NCI-H345 (cell line): ENCODE measurements around the gene NUBPL.

ENCODE experiments used
- DNase-seq: peaks from one replicate; lab custom pipeline; 2025; lab: John Stamatoyannopoulos, UW

NUBPL gene, protein sequence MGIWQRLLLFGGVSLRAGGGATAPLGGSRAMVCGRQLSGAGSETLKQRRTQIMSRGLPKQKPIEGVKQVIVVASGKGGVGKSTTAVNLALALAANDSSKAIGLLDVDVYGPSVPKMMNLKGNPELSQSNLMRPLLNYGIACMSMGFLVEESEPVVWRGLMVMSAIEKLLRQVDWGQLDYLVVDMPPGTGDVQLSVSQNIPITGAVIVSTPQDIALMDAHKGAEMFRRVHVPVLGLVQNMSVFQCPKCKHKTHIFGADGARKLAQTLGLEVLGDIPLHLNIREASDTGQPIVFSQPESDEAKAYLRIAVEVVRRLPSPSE

GRCh38 chr14:31561155-31561846, at the start of gene NUBPL:
NUBPL (plus strand) TSS chr14:31561404; CDS start chr14:31561440, 36 bp downstream.
- peak; percentile 95 for DNase-seq

DNA sequence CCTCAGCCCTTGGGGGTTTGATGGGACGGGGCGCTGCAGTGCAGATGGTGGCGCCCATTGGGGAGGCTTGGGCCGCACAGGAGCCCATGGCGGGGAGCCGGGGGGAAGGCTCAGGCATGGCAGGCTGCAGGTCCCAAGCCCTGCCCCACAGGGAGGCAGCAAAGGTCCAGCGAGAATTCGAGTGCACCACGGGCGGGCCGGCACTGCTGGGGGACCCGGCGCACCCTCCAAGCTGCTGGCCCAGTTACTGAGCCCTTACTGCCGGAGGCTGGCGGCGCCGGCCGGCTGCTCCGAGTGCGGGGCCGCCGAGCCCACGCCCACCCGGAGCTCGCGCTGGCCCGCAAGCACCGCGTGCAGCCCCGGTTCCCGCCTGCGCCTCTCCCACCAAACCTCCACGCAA, 34.1 kb upstream of the NUBPL start:
- no peak for DNase-seq

DNA sequence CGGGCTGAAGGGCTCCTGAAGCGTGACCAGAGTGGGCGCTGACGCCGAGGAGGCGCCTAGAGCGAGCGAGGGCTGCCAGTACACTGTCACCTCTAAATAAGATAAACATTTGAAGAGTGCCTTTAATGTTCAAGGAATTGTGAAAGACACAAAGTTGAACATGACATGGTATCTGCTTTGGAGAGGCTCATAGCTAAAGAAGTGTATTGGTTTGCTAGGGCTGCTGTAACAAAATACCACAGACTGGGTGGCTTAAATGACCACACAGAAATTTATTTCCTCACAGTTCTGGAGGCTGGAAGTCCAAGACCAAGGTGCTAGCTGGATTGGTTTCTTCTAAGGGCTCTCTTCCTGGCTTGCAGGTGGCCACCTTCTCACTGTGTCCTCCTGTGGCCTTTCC, 33.7 kb upstream of the NUBPL start:
- no peak for DNase-seq

DNA sequence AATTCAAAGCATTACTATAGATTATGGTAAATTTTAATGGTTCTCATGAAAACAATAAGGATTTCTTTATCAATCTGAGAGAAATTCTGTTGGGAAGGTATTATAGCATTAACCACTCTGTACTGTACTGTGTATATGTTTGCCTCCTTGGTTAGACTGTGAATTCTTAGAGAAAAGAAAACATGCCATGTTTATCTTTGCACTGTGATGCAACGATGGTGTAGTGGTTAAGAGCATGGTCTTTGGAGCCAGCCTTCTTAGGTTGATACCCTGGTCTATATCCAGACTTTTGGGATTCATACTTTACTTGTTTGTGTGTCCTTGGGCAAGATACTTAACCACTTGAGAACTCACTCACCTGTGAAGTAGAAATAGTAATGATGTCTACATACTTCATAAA, 32.2 kb upstream of the NUBPL start:
- DNase-seq, result no peak

- no peak for DNase-seq
These were observed 31.1 kb upstream of the NUBPL start for GRCh38 chr14:31530136-31530535.

GRCh38 chr14:31536201-31536960, 24.8 kb upstream of the NUBPL start:
- DNase-seq, result no peak

DNA sequence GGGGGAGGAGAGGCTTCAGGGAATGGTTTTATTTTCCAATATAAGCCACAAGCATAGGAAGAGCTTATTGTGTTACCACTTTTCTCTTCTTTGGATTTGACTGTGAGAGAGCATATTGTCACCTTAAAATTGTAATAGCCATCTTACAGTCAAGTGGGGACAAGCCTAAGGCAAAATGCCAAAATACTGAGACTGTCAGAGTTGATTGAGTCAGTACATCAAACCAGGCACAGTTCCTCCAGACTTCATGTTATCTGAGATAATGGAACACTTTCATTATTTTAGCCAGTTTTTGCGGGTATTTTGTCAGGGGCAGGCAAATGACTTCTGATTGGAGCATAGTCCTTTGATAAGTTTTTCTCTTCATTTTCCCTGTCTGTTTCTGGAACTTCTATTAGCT, 19.5 kb upstream of the NUBPL start:
- DNase-seq, result no peak

- no peak for DNase-seq
These were observed 17.0 kb upstream of the NUBPL start for GRCh38 chr14:31543969-31544799.

- no peak for DNase-seq
These were observed 16.4 kb upstream of the NUBPL start for GRCh38 chr14:31544816-31545215.

DNA sequence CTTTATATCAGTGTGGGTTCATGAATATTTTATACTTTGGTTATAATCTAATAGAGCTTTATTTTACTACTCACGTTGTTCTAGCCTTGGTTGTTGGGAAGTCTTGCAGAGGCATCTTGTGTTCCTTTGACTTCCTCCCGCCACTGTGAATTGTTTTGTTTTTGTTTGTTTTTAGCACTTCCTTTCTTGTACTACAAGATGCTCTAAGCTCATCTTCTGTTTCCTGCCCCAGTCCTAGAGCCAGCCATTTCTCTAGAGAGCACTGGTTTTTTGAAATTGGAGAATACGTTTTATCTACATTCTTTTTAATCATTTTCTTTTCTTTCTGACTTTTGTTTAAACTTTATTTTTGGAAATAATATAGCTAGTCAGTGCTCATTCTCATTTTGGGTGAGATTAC, 15.9 kb upstream of the NUBPL start:
- DNase-seq, result no peak

GRCh38 chr14:31549817-31550216, 11.4 kb upstream of the NUBPL start:
- no peak for DNase-seq

- DNase-seq, result no peak
These were observed 10.6 kb upstream of the NUBPL start for GRCh38 chr14:31550589-31550988.

DNA sequence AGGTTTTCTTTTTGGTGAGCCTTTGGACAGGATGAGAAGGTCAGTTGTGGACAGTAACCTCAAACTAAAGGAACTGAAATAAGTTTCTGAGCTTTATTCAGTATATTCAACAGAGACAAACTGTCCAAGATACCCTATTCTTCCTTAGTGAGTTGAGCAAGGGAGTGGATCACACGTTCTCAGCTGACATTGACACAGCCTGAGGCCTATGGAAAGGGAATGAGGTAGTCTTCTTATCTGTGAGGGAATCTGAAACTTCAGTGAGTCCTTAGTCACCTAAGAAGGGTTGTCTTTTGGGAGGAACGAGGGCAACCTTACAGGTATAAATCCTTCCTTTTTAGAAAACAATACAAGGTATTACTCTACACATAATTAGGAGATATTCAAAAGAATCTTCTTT, 5.0 kb upstream of the NUBPL start:
- DNase-seq, result no peak

DNA sequence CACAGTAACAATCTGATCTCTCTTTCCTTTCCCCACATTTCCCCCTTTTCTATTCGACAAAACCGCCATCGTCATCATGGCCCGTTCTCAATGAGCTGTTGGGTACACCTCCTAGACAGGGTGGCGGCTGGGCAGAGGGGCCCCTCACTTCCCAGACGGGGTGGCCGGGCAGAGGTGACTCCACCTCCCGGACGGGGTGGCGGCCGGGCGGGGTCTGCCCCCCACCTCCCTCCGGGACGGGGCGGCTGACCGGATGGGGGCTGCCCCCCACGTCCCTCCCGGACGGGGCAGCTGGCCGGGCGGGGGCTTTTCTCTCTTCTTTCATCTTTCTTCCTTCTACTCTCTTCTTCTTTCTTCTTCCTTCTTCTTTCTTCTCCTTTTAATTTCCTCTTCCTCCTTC, 1.3 kb upstream of the NUBPL start:
- no peak for DNase-seq

DNA sequence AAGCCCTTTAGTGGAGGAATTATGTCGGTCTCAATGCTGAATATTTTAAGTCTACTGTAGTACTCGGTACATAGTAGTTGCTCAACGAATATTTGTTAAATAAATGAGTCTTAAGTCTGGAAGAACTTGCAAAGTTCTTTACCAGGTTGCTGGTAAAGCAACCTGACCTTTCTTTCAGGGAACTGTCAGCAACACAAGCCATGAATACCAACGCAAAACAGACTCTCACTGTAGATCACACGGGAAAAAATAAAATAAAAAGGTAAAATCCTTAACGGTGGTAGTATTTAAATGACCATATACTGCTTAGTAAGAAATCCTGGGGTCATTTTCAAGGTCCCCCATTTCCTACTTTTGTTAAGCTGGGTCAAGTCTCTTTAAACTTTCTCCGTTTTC, 447 bp upstream of the NUBPL start:
- DNase-seq, result no peak

GRCh38 chr14:31564194-31564593, 3.0 kb downstream of the NUBPL start:
- DNase-seq, result no peak

DNA sequence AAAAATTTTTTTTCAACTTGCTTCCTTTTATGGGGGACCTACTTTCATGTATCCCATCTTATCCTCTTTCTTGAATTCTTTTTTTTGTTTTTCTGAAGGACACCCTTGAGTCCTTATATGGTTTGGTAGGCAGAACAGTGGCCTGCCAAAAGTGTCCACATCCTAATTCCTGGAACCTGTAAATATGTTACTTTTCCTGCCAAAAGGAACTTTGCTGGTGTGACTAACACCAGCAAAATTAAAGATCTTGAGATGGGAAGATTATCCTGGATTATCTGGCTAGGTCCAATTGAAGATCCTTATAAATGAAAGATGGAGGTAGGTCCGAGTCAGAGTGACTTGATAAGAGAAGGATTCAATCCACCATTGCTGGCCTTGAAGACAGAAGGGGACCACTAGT, 5.3 kb downstream of the NUBPL start:
- DNase-seq, result no peak

DNA sequence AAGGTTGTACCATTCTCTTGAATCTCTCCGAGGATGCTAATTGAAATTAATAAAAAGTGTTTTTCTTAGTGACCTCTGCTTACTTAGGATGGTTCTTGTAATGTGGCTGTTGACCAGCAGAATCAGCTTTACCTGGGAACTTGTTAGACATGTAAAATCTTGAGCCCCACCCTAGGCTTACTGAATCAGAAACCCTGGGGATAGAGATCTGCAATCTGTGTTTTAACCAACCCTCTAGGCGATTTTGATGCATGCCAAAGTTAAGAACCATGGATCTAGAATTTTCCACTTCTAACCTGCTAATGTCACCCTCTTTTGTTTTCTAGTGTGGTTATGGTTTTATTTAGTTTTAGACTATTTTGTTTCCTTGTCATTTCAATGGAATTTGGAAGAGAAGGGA, 6.5 kb downstream of the NUBPL start:
- no peak for DNase-seq

DNA sequence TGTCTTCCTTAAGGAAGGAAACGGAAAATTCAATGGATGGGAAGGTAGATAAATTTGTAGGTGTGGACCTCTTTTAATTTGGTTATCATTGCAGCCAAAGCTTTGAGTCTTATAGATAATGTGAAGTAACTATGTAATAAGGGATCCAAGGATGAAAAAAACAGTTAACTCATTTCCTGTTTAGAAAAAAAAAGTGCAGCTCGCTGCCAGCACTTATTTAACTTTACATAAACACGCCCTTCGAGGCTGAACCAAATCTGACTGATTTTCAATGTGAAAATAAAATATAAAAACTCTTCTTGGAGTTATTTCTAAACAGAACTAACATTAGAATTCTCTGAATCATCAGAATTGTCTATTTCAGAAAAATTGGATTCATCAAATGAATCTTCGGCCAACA, 7.0 kb downstream of the NUBPL start:
- no peak for DNase-seq

DNA sequence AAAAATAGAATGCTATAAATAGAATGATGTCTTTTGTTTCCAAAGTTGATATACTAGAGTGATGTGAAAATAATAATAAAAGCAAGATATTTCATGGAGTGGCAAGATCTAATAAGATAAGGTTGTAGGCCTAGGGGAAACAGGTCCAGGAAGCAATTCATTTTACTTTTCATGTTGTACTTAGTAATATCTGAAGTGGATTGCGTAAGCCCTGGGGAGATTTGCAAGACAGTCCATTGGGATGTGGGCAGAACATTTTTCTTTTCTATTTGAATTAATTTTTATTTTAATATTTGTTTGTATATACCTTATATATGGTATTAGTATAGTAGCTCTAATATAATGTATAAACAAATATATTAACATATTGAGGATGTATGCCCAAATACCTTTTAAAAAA, 7.5 kb downstream of the NUBPL start:
- no peak for DNase-seq

DNA sequence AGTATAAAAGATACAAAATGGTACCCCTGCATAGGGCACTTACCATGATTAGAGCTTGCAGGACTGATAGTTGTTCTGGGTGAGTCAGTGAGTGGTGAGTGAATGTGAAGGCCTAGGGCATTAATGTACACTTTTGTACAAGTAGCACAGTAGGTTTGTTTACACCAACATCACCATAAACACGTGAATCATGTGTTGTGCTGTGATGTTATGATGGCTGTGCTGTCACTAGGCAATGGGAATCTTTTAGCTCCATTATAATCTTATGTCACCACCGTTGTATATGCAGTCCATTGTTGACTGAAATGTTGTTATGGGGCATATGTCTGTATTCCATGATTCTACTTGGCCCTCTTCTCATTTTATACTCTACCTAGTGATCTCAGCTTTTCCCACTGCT, 11.8 kb downstream of the NUBPL start:
- no peak for DNase-seq

GRCh38 chr14:31576949-31577348, 15.7 kb downstream of the NUBPL start:
- DNase-seq, result no peak
